Measurements from ENCODE around the gene ITM2B.

The ITM2B gene

DNA sequence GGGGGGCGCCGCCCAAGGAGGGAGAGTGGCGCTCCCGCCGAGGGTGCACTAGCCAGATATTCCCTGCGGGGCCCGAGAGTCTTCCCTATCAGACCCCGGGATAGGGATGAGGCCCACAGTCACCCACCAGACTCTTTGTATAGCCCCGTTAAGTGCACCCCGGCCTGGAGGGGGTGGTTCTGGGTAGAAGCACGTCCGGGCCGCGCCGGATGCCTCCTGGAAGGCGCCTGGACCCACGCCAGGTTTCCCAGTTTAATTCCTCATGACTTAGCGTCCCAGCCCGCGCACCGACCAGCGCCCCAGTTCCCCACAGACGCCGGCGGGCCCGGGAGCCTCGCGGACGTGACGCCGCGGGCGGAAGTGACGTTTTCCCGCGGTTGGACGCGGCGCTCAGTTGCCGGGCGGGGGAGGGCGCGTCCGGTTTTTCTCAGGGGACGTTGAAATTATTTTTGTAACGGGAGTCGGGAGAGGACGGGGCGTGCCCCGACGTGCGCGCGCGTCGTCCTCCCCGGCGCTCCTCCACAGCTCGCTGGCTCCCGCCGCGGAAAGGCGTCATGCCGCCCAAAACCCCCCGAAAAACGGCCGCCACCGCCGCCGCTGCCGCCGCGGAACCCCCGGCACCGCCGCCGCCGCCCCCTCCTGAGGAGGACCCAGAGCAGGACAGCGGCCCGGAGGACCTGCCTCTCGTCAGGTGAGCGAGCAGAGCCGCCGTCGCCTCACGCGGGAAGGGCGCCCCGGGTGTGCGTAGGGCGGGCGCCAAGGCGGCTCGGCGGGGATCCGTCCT is 70.5 kb downstream of the ITM2B start, which contains the start of gene RB1:
TSS of gene RB1 (plus strand) at position 393 of the 784 bp plus-strand sequence. CDS start at position 555, 162 bp downstream.
- Histone ChIP-seq H3K9me3 (ENCODE audit: severe bottlenecking) (no peaks in the 10 kb centered on the region), H3K36me3 (ENCODE audit: low read depth) (peaks cover 18% of the 10 kb centered on the region), H3K27ac (ENCODE audit: poor library complexity, severe bottlenecking) (peak within 1 kb of the TSS; percentile 86), H3K27me3 (ENCODE audit: insufficient read depth, poor library complexity, severe bottlenecking) (no peaks in the 10 kb centered on the region), H3K4me1 (ENCODE audit: insufficient read depth, poor library complexity, severe bottlenecking) (no peaks in the 10 kb centered on the region), H3K4me3 (ENCODE audit: severe bottlenecking) (peak within 1 kb of the TSS; percentile 74)
- TF ChIP-seq, protein P1, sequence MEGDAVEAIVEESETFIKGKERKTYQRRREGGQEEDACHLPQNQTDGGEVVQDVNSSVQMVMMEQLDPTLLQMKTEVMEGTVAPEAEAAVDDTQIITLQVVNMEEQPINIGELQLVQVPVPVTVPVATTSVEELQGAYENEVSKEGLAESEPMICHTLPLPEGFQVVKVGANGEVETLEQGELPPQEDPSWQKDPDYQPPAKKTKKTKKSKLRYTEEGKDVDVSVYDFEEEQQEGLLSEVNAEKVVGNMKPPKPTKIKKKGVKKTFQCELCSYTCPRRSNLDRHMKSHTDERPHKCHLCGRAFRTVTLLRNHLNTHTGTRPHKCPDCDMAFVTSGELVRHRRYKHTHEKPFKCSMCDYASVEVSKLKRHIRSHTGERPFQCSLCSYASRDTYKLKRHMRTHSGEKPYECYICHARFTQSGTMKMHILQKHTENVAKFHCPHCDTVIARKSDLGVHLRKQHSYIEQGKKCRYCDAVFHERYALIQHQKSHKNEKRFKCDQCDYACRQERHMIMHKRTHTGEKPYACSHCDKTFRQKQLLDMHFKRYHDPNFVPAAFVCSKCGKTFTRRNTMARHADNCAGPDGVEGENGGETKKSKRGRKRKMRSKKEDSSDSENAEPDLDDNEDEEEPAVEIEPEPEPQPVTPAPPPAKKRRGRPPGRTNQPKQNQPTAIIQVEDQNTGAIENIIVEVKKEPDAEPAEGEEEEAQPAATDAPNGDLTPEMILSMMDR (IDR thresholded peaks at IDR 0.05; ENCODE audit: poor library complexity, severe bottlenecking), result no peak
- ATAC-seq (ENCODE audit: low read depth) (peak; percentile 83), DNase-seq (ENCODE audit: low spot score) (peak; percentile 90)

DNA sequence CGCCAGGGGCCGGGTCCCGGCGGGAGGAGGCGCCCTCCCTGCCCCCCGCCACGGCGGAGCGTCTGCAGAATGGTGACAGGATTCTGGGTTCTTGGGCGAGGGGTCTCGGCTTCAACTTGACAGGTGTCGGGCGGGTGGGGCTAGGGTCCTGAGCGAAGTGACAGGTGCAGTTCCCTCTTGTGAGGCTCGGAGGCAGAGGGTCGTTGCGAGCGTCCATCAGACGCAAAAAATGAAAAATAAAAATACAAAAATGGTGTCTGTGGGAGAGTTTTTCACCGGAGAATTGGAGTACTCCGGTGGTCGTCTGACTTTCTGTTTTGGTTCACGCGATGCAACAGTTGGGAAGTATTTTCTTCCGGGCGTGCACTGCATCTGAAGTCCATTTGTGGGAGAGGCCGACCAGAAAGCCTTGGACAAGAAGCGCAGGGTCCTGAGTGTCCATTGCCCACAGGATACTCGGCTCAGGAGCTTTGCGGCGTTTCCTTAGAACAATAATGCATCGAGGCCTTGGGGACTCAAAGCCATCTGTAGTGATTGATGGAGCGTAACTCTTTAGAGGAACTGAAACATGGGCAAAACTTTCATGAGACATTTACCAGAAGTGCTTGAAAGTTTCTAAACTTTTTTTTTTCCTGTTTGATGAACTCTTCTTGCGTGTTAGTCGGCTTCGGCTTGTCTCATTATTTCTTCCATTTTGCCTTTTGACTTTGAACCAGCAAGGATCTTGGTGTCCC is 71.3 kb downstream of the ITM2B start:
- peak overlapping the region; percentile 86 for H3K27ac ChIP-seq (ENCODE audit: poor library complexity, severe bottlenecking)
- no peaks in the 10 kb centered on the region for H3K4me1 ChIP-seq (ENCODE audit: insufficient read depth, poor library complexity, severe bottlenecking)
- peak; percentile 37; the same call in 2 of the 3 replicates for ATAC-seq (ENCODE audit: low read depth)
- no peaks in the 10 kb centered on the region for H3K27me3 ChIP-seq (ENCODE audit: insufficient read depth, poor library complexity, severe bottlenecking)
- peak overlapping the region; percentile 74 for H3K4me3 ChIP-seq (ENCODE audit: severe bottlenecking)
- H3K9me3 ChIP-seq (ENCODE audit: severe bottlenecking), result no peaks in the 10 kb centered on the region
- TF ChIP-seq, protein P1 (IDR thresholded peaks at IDR 0.05; ENCODE audit: poor library complexity, severe bottlenecking), result no peak
- peaks cover 26% of the 10 kb centered on the region for H3K36me3 ChIP-seq (ENCODE audit: low read depth)
- DNase-seq (ENCODE audit: low spot score), result no peak

DNA sequence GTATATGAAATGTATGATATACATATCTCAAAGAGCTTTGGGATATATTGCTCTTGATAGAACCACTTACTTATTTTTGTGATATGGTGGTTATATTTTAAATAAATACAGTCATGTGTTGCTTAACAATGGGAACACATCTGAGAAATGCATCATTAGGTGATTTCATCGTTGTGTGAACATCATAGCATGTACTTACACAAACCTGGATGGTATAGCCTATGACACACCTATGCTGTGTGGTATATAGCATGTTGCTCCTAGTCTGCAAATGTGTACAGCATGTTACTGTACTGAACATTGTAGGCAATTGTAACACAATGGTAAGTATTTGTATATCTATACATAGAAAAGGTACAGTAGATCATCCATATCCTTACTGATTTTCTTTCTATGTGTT is 78.2 kb downstream of the ITM2B start:
- TF ChIP-seq, protein P1 (IDR thresholded peaks at IDR 0.05; ENCODE audit: poor library complexity, severe bottlenecking), result no peak
- Histone ChIP-seq H3K9me3 (ENCODE audit: severe bottlenecking) (no peaks in the 10 kb centered on the region), H3K4me1 (ENCODE audit: insufficient read depth, poor library complexity, severe bottlenecking) (peaks cover 2% of the 10 kb centered on the region), H3K27ac (ENCODE audit: poor library complexity, severe bottlenecking) (no peak overlapping the region), H3K36me3 (ENCODE audit: low read depth) (peaks cover 59% of the 10 kb centered on the region), H3K27me3 (ENCODE audit: insufficient read depth, poor library complexity, severe bottlenecking) (no peaks in the 10 kb centered on the region), H3K4me3 (ENCODE audit: severe bottlenecking) (no peak overlapping the region)
- ATAC-seq (ENCODE audit: low read depth), result no peak
- no peak for DNase-seq (ENCODE audit: low spot score)

DNA sequence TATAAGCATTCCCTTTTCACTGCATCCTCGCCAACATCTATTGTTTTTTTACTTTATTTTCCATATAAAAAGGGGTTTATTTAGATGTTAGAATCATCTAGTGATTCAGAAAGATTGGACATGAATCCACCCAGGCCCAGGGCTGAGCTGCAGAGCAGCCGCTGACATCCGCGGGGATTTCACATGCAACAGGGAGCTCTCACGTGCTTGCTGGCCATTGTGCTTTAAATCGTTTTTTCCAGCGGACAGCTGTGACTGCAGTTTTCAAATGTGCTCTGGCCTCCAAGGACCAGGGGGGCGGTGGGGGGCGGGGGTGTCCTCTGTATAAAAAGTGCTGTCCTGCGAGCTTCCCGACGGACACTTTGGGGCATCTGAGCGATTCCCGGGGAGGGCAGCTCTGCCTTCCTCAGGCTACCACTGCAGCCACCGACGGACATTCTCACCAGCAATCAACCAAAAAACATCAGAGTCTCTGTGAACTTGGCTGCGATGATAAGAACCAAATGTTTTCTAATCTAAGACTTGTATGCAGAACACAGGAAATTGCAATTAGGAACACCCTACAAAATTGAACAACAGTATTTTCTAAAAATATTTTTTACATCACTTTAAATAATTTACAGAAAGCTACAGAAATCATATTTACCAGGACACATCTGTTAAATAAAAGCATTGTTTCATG is 83.1 kb downstream of the ITM2B start:
- peaks cover 24% of the 10 kb centered on the region for H3K36me3 ChIP-seq (ENCODE audit: low read depth)
- H3K4me3 ChIP-seq (ENCODE audit: severe bottlenecking), result no peak overlapping the region
- H3K27me3 ChIP-seq (ENCODE audit: insufficient read depth, poor library complexity, severe bottlenecking), result no peaks in the 10 kb centered on the region
- ATAC-seq (ENCODE audit: low read depth) (no peak), DNase-seq (ENCODE audit: low spot score) (no peak)
- no peak overlapping the region for H3K27ac ChIP-seq (ENCODE audit: poor library complexity, severe bottlenecking)
- no peaks in the 10 kb centered on the region for H3K9me3 ChIP-seq (ENCODE audit: severe bottlenecking)
- TF ChIP-seq, protein P1 (IDR thresholded peaks at IDR 0.05; ENCODE audit: poor library complexity, severe bottlenecking), result no peak
- no peaks in the 10 kb centered on the region for H3K4me1 ChIP-seq (ENCODE audit: insufficient read depth, poor library complexity, severe bottlenecking)
